GM19372 (cell line): Measurements from ENCODE around the gene LIN28B.
"Not testable (repeated sequence)": the region's sequence is repeated elsewhere in the genome, so short reads cannot be mapped to it uniquely, and the experiment has no call there.

Source experiments
- ATAC-seq: cut with Tn5 transposase; IDR thresholded peaks from one replicate; pipeline ENCODE4 v1.9.1; 2021; ENCODE audit warnings: mild to moderate bottlenecking, low read depth, moderate library complexity; ENCODE audit not compliant: unreplicated experiment

LIN28B gene, protein sequence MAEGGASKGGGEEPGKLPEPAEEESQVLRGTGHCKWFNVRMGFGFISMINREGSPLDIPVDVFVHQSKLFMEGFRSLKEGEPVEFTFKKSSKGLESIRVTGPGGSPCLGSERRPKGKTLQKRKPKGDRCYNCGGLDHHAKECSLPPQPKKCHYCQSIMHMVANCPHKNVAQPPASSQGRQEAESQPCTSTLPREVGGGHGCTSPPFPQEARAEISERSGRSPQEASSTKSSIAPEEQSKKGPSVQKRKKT

GRCh38 chr6:104956731-104957294, at the start of gene LIN28B:
Gene LIN28B, plus strand, starts transcription at chr6:104957107. Its CDS starts 144 bp downstream, at chr6:104957251.
- no peak for ATAC-seq

- ATAC-seq: no peak
Measured at GRCh38 chr6:104908031-104908887, 48.6 kb upstream of the LIN28B start.

GRCh38 chr6:104908888-104909525, 47.9 kb upstream of the LIN28B start:
- no peak for ATAC-seq

GRCh38 chr6:104921896-104922295, 35.0 kb upstream of the LIN28B start:
- ATAC-seq: no peak

DNA sequence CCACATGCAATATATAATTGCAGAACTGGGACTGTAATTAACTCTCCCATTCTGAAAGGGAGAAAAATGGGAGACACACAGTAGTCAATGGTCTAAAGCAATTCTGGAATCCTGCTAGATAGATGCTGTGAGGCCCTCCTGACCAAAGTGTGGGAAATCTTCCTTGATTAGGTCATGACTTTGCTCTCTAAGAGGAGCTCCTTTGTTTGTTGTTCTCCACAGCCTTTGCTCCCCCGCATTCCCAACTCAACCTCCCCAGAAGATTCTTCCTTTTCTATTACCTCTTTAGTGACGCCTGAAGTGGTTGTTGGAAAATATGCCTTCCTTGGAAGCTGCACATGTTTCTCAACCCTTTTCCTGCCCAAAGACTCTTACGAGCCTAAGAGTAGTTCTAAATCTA, 28.8 kb upstream of the LIN28B start:
- no peak for ATAC-seq

- ATAC-seq: no peak
Measured at GRCh38 chr6:104929353-104929752, 27.6 kb upstream of the LIN28B start.

DNA sequence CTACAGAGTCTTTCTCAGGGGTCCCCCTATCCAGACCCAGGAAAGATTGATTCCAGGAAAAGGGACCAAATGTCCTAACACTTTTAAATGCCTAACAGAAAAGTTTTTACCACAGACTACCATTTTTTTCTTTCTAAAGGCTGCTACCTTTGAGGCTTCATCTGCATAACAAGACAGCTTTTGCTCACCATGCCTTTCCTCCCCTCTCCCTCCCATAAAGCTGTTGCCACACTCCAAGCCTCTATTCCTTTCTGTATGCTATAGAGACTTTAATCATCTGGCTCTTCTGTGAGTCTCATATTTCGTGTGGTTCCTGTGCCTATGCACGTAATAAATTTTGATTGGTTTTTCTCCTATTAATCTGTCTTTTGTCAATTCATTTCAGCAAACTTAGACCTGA, 26.0 kb upstream of the LIN28B start:
- ATAC-seq: no peak

DNA sequence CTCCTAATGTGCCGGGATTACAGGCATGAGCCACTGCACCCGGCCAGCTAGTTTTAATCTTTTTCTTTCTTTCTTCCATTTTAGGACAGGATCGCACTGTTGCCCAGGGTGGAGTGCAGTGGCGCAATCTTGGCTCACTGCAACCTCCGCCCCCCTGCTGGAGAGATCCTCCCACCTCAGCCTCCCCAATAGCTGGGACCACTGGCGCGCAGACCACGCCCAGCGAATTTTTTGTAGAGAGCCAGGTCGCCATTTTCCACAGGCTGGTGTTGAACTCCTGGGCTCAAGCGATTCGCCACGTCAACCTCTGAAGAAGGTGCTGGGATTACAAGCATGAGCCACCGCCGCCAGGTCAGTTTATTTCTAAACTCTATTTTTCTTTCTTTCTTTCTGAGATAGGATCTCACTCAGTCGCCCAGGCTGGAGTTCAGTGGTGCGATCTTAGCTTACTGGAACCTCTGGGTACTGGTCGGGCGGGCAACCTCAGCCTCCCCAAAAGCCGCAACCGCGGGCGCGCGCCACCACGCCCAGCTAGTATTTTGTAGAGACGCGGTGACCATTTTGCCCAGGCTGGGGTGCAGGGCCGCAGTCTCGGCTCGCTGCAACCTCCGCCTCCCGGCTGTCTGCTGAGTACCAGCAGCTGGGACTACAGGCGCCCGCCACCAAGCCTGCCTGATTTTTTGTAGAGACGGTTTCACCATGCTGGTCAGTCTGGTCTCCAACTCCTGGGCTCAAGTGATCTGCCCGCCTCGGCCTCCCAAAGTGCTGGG, 20.0 kb upstream of the LIN28B start:
- ATAC-seq: no peak

GRCh38 chr6:104940238-104940892, 16.5 kb upstream of the LIN28B start:
- no peak for ATAC-seq

GRCh38 chr6:104940893-104941728, 15.8 kb upstream of the LIN28B start:
- no peak for ATAC-seq

DNA sequence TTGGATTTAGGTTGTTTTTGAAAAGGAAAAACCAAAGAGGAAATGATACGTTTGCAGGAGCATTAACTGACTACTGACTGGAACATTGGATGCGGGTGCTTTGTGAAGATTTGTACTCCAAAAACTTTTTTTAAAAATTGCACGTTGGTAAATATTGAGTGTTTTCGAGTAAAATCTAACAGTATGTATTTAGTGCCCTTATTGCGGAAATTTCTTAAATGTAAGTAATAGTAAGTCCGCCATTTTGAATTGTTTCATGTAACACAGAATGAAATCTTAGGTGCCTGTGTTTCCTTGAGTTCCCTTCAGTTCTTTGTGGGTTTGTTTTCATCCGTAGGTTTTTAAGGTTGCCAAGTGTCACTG, 15.2 kb upstream of the LIN28B start:
- no peak for ATAC-seq

GRCh38 chr6:104943781-104944180, 13.1 kb upstream of the LIN28B start:
- ATAC-seq: no peak

DNA sequence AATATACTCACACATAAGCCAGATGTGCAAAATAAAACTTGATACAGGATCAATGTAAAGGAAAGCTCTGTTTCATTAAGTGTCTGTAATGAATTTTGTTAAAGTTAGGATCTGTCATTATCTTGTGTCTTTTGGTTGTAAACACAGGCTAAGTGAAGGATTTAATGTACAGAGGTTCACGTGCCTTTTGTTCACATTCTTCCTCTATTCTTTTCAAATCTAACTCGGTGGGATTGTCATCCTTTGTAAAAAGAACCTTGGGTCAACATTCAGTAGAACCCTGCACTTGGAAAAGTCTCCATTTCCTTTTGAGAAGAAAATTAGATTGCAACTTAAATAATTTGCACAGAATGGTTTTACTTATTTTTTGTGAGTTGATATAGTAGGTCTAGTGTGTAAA, 7.7 kb upstream of the LIN28B start:
- ATAC-seq: no peak

DNA sequence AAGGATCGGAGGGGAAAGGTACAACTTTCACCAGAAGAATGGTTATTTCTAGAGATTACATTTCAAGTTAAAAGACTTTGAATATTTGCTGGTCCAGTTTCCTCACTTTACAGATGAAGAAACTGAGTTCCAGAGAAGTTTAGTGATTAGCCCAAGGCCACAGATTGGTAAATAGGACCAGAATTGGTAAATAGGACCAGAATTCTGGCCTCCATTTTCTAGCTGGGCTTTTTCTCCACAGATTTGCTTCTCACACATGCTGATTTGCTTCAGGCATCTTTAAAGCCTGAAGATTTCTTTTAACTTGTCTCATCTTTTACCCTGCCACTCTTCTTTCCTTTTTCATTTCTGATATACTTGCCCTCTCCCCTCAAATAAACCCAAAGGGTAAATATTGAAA, 5.2 kb upstream of the LIN28B start:
- ATAC-seq: no peak

- no peak for ATAC-seq
Measured at GRCh38 chr6:104952911-104953399, 4.0 kb upstream of the LIN28B start.

DNA sequence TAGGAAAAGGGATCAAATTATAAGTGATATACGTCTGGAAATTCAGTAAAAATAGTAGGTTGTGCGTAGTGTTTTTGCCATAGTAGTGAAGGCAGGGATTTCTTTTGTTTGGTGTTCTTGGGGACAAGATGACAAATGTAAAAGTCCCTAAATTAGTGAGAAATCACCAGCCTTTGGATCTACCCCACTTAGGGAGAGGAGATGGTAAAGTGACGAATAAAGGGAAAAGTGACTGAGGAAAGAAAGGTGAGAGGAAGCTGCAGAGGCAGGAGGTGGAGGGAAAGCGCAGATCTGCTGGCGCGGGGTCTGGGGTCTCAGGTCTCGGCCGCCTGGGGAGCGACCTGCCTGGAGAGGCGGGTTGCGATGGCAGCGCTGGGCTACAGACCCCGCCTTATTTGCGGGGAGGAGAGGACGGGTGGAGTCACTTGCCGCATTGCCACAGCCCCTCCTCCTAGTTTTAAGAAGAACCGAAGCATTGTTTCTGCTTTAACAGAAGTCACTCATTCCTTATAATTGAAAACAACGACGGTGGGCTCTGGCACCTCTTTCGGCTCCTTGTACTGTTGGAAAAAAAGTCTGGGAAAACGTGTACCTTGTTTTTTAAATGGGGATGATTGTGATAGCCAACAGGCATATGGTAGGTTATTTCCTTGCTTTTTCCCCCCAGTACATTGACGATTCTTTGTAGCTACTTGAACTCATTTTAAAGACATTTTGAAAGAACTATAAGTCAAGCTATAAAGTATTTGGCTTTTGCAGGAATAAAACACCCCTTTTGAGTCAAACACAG, 3.3 kb upstream of the LIN28B start:
- not testable (repeated sequence) for ATAC-seq

DNA sequence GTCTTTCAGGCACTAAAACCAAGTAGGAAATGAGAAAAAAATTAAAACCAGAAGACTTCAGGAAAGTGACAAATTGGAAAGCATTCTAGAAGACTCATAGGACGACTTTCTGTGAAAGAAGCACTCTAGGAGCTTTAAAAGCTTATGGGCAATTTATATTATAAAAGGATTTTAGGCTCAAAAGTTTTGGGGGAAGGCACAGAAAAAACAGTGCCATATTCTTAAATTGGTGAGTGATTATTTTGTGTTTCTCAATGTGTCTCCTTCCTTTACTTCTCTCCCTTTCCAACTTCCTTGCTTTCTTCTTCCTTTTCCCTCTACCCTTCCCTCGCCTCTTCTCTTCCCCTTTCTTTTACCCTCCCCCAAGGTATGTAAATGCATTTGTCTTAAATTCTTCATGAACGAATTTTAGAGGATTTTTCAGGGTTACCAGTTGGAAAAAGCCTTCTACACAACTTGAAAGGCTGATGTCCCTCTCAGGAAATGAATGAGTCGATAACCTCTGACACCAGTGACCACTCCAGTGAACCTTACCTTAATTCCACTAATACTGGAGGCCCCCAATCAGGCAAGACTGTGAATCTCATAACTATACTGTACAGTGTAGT, 2.6 kb upstream of the LIN28B start:
- no peak for ATAC-seq

DNA sequence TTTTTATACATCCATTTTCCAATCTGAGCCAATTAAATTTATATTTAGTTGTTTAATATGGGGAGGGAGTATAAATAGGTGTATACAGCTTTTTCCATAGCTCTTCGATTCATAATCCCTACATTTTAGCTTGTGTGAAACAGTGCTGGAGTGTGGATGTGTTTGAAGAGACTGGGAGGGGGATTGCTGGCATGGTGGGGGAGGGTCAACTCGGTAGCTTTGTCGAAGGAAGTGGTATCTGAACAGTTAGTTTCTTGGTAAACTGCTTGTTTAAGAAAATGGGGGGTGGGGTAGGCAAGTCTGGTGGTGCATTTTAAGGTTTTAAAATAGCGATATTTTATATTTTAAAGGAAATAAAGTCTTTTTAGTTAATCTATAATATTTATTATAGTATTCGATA, 1.4 kb upstream of the LIN28B start:
- ATAC-seq: no peak
